ENCODE results near the gene CXorf65.

DNA sequence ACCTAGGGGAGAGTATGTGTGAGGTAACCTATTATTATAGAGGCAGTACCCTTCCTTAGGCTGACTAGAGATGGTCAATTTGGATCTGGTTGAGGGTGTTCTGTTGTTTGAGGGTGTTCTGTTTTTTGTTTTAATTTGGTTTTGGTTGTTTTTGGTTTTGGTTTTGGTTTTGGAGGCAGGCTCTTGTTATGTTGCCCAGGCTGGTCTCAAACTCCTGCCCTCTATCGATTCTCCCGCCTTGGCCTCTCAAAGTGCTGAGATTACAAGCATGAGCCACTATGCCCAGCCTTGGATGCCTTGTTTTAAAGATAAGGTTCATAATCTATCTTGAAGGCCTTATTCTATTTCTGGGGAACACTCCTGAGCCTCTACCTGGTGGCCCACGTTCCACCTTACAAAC is 912 bp downstream of the CXorf65 start:
- TF ChIP-seq GATA3 (IDR thresholded peaks at IDR 0.05; ENCODE audit: low read depth, low read length): no peak
- no peak for TF ChIP-seq GATA2 (IDR thresholded peaks at IDR 0.05; ENCODE audit: low read depth, low read length)
